ENCODE measurements around the gene CWF19L2. TPM values are rescaled to one million over a fixed set of nuclear protein-coding genes. Genes with fewer than 3 reads are reported as not detected.
"Not testable (repeated sequence)": the region's sequence is repeated elsewhere in the genome, so short reads cannot be mapped to it uniquely, and the experiment has no call there.

The CWF19L2 gene
- total and polyA plus RNA-seq, 10 donors, result 7.4 to 35.7 (median 25.7) TPM

DNA sequence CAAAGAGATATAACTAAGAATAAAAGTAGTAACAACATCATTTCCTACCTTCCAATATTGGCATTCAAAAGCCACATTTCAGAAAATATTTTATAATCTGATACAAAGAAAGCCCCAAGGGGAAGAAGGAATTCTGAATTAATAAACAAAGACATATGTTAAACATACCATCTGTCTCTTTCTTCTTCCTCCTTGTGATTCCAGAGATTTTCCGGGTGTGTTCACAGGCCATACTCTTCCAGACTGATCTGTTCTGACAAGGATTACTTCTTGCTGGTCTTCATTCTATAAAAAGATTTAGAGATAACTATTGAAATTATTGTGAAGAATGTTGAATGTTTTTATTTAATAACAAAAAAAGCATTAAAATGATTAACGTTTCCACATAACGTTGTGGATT lies 65.0 kb downstream of the CWF19L2 start:
- Histone ChIP-seq H3K4me3 (no peak overlapping the region), H3K9me3 (no peaks in the 10 kb centered on the region), H3K36me3 (peaks cover 6 to 93% (median 37%) of the 10 kb centered on the region in 6 donors), H3K27ac (no peak overlapping the region), H3K4me1 (no peaks in the 10 kb centered on the region), H3K27me3 (replicated peaks in 1 of 7) (no peaks in the 10 kb centered on the region)
- intact Hi-C loops (cut with DNase I; ENCODE audit: low total_unique reads), result no loop called here
- DNase-seq, result no peak
- TF ChIP-seq POLR2AphosphoS5 (IDR thresholded peaks at IDR 0.05) (no peak), POLR2A (IDR thresholded peaks at IDR 0.05) (no peak)
- TF ChIP-seq, protein P1, sequence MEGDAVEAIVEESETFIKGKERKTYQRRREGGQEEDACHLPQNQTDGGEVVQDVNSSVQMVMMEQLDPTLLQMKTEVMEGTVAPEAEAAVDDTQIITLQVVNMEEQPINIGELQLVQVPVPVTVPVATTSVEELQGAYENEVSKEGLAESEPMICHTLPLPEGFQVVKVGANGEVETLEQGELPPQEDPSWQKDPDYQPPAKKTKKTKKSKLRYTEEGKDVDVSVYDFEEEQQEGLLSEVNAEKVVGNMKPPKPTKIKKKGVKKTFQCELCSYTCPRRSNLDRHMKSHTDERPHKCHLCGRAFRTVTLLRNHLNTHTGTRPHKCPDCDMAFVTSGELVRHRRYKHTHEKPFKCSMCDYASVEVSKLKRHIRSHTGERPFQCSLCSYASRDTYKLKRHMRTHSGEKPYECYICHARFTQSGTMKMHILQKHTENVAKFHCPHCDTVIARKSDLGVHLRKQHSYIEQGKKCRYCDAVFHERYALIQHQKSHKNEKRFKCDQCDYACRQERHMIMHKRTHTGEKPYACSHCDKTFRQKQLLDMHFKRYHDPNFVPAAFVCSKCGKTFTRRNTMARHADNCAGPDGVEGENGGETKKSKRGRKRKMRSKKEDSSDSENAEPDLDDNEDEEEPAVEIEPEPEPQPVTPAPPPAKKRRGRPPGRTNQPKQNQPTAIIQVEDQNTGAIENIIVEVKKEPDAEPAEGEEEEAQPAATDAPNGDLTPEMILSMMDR (IDR thresholded peaks at IDR 0.05 in 8 of 11, conservative IDR thresholded peaks at IDR 0.05 in 3 of 11), result no peak
- WGBS, 5 donors, result 93 to 99% (median 95%) methylated on average over 3 of the region's 3 CpGs

GRCh38 chr11:107390701-107391100 lies 66.9 kb downstream of the CWF19L2 start:
- H3K27ac ChIP-seq; intact Hi-C loops (cut with DNase I; ENCODE audit: low total_unique reads); H3K4me3 ChIP-seq; H3K27me3 ChIP-seq (replicated peaks in 1 of 7); DNase-seq; H3K9me3 ChIP-seq; H3K4me1 ChIP-seq: not testable (repeated sequence)
- 96 to 99% (median 97%) methylated on average over 4 of the region's 4 CpGs for WGBS, 5 donors
- peaks cover 6 to 88% (median 37%) of the 10 kb centered on the region in 6 donors for H3K36me3 ChIP-seq

- intact Hi-C loops (cut with DNase I; ENCODE audit: low total_unique reads), result no loop called here
Observed at GRCh38 chr11:107387666-107388065, 70.0 kb downstream of the CWF19L2 start.

GRCh38 chr11:107385361-107385981 lies 72.2 kb downstream of the CWF19L2 start:
- no peak overlapping the region for H3K27ac ChIP-seq
- H3K27me3 ChIP-seq (replicated peaks in 1 of 7), result no peaks in the 10 kb centered on the region
- H3K9me3 ChIP-seq, result no peaks in the 10 kb centered on the region
- DNase-seq, result no peak
- intact Hi-C loops (cut with DNase I; ENCODE audit: low total_unique reads), result no loop called here
- TF ChIP-seq POLR2A (IDR thresholded peaks at IDR 0.05) (no peak), POLR2AphosphoS5 (IDR thresholded peaks at IDR 0.05) (no peak)
- TF ChIP-seq, protein P1 (IDR thresholded peaks at IDR 0.05 in 8 of 11, conservative IDR thresholded peaks at IDR 0.05 in 3 of 11), result no peak
- no peak overlapping the region for H3K4me3 ChIP-seq
- 92 to 100% (median 98%) methylated on average over 3 of the region's 3 CpGs for WGBS, 5 donors
- H3K4me1 ChIP-seq, result no peaks in the 10 kb centered on the region
- H3K36me3 ChIP-seq, result peaks cover 4 to 59% (median 16%) of the 10 kb centered on the region in 6 donors

More at GRCh38 chr11:107387666-107388065, 70.0 kb downstream of the CWF19L2 start:
- Histone ChIP-seq H3K4me1 (no peaks in the 10 kb centered on the region), H3K27ac (no peak overlapping the region), H3K36me3 (peaks cover 6 to 73% (median 36%) of the 10 kb centered on the region in 6 donors), H3K4me3 (no peak overlapping the region), H3K9me3 (no peaks in the 10 kb centered on the region), H3K27me3 (replicated peaks in 1 of 7) (no peaks in the 10 kb centered on the region)
- 96 to 98% (median 98%) methylated on average over 6 of the region's 6 CpGs for WGBS, 5 donors
- TF ChIP-seq, protein P1 (IDR thresholded peaks at IDR 0.05 in 8 of 11, conservative IDR thresholded peaks at IDR 0.05 in 3 of 11), result no peak
- TF ChIP-seq POLR2A (IDR thresholded peaks at IDR 0.05) (no peak), POLR2AphosphoS5 (IDR thresholded peaks at IDR 0.05) (no peak)
- DNase-seq, result no peak

Data from spleen (tissue), 11 donors.